GM21390 (cell line): Measurements from ENCODE around the gene RAB3GAP2.
"Not testable (repeated sequence)": the region's sequence is repeated elsewhere in the genome, so short reads cannot be mapped to it uniquely, and the experiment has no call there.

Source experiments
- ATAC-seq: cut with Tn5 transposase; IDR thresholded peaks from one replicate; pipeline ENCODE4 v1.9.1; 2021; ENCODE audit not compliant: unreplicated experiment

Gene RAB3GAP2

DNA sequence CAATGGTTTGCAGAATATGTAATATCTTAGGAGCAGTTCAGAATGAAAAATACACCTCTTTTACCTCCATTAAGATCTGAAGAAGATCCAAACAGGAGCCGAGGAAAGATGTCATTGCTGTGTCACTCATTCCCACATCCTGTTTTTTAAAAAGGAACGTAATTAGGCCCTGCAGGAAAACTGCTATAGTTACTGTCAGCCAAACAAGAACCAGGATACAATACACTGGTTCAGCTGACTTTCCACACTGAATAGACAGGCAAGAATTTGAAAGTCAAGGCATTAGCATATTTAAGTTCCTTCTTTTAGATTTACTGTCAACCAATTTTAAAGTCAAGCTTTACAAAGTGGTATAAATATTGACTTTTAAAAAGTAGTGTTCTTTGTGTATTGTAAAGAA lies 114.5 kb downstream of the RAB3GAP2 start:
- no peak for ATAC-seq

DNA sequence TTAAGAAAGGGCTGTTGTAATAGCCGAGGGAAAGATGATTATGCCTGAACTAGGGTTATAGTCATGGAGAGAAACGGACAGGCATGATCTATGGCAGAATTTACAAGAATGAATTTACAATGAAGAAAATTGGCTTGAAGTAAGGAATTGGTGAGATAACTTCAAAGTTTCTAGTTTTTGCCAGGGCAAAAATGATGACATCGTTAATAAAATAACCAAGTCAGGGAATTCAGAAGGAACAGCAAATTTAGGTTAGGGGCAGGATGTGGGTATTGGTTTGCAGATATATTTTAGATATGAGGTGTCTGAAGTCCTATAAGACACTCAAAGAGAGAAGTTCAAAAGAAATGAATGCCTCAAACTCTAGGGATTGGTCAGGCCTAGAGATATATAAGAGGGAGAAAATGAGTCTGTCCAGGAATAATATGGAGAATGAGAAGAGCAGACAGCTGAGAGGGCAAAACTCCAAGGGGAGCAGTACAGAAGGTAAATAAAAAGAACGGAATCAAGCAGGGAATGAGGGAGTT lies 115.6 kb downstream of the RAB3GAP2 start:
- no peak for ATAC-seq

DNA sequence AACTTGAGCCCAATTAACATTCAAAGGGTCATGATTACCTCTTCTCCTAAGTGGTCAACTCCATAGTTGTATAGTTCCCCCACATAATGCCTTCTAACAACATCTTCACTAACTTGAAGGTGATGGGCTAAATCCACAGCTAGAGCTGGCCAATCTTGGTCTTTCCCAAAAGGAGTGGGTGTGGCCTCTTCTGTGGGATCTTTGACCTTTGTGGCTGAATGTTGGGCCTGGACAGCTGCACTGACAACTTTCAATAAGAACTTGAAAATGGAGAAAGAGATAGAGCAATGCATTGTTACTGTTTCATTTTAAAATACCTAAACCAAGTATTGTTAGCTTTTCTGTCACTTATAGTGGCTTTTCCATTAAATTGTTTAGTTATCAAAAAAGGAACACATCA lies 119.1 kb downstream of the RAB3GAP2 start:
- no peak for ATAC-seq

DNA sequence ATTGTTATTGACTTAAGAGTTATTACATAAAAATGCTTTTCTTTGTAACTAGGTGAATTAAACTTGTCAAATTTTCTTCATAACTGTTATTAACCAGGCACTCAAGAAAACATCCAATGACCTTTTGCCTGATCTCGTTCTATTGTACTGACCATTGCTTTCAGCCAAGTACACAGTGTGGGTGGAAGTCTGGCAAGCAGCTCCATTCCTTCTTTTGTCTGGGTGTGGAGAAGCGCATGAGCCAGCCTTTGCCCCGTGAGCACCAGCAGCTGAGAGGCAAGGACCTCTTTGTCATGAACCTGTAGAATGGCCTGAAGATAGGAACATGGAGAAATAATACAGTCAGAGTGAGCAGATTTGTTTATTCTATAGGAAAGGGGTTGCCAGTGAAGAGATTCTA lies 120.8 kb downstream of the RAB3GAP2 start:
- no peak for ATAC-seq

DNA sequence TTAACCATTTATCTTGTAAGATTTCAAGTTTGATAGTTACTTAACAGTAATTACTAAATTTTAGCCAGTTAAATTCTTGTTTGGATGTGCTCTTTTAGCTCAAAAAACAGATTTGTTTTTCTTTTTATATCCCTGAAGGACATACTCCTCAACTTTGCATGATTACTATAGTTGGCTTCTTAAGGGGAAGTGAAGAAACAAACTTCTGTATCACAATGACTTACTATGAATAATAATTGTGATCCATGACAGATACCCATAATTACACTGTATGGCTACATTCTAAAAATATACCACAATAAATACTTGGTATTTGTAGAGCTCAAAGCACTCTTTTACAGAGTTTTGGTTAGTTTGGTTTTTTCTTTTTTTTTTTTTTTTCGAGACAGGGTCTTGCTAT lies 122.5 kb downstream of the RAB3GAP2 start:
- no peak for ATAC-seq

DNA sequence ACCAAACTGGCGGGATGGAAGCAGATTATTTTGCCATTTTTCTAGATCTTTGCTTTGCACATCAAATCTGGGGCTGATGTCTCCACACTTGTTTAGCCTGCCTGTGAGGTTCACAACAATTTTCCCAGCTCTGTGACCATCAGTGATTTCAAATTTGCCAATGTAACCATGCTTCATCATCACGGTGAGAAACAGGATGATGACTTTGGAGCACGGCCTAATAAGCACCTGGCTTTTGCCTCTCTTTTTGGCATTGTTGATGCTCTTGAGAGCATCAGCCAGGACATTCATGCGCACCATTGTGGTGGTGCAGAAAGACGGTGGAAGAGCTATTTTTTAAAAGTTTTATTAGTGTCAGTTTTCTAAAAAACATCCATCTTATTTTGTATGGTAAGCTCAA lies 128.2 kb downstream of the RAB3GAP2 start:
- no peak for ATAC-seq

DNA sequence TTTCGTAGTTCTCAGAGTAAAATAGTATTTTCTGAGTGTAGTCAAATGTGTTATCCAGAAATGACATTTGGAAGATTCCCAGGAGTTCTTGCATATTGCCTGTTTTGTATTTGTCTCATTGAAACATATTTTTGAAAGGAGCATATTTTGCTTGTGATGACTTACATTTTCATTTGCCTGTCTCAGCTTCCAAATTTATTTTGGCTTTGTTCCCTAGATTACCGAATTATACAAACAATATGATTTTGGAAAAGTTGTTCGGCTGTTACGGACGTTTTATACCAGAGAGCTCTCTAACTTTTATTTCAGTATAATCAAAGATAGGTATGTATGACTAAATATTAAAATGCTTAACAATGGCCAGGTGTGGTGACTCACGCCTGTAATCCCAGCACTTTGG lies 132.3 kb downstream of the RAB3GAP2 start:
- ATAC-seq = no peak

DNA sequence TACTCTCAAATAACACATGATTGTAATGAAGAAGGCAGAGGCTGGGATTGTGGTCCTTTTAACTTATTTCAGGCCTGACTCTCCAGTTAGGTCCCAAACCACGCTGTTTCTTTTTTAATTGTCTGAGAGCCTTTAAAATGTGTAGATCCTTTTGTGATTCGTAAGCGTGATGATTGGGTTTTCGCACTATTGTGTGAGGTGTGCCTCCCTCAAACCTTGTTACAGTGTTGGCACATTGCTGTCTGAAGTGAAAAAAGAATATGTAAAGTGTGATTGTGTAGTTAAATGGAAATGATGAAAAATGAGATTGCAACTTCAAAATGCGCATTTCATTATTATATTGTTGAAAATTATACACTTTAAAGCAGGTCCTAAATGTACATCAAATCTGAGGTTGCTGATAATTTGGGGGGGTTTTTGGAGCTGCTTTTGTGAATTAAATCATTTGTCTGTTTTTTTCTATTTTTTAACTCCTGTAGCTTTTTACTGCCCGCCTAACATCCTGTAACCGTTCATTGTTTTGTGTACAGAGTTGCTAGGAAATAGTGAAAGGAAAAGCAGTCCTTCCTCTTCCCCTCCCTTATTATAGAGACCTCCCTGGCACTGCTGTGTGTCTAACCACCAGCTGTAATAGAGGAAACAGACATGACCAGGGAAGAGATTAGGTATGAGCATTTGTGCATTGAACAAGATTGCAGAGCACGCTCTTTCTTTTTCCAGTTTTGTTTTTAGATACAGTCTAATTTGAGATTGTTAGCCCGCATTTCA lies 135.1 kb downstream of the RAB3GAP2 start:
- no peak for ATAC-seq

DNA sequence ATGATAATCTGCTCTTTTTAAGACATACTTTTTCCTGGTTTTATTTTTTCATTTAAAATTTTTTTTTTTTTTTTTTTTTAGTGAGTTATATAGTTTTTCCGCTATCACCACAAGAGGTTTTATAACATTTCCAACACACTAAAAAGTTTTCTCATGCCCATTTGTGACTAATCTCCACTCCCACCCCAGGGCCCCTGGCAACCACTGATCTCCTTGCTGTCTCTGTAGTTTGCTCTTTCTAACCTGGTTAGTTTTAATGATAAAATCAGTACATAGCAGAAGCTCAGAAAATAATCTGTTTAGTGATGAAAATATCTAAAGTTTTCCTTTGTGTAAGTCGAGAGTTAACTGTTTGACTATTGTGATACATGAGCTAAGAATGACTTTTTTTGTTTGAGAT lies 136.5 kb downstream of the RAB3GAP2 start:
- ATAC-seq = no peak

DNA sequence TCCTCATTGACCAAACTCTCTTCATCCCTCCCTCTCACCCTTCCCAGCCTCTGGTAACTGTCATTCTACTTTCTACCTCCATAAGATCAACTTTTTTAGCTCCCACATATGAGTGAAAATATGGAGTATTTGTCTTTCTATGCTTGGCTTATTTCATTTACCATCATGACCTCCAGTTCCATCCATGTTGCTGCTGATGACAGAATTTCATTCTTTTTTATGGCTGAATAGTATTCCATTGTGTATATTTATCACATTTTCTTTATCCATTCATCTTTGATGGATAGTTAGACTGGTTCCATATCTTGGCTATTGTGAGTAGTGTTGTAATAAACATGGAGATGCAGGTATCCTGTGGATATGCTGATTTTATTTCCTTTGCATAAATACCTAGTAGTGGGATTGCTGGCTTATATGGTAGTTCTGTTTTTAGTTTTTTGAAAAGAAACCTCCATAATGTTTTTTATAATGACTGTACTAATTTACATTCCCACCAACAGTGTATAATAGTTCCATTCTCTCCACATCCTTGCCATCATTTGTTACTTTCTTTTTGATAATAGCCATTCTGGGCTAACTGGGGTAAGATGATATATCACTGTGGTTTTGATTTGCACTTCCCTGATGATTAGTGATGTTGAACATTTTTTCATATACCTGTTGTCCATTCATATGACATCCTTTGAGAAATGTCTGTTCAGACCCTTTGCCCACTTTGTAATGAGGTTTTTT lies 142.6 kb downstream of the RAB3GAP2 start:
- no peak for ATAC-seq

DNA sequence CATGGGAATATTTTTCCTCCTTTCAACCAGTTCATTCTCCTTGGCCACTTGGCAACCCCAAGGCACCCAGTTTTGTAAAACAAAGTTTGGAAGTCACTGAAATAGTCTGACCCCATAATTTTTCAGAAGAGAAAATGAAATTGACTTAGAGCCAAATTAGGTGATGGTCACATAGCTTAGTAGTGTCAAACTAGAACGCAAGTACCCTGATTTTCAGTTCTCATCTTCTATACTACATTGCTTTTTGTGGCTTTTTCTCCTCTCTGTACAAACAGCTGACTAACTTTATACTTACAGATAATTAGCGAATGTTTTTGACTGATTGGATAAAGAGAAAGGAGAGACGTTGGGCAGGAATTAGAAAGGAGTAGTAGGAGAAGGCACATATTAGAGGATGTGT lies 145.2 kb downstream of the RAB3GAP2 start:
- no peak for ATAC-seq

DNA sequence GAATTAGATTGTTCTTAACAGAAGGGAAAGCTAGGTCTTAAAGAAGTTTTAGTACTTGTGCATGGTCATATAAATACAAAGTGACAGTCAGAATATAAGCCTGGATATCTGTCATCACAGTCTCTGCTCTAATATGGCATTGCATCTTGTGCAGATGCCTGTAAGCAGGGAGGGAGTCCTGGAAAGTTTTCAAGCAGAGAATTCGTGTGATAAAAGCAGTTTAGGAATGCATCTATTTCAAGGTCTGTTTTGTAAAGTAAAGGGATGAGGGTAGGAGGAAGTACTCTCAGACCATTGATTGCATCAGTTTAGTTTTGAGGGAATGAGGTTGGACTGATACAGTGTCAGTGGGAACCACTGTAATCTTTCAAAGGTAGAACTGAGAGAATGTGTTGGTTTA lies 147.7 kb downstream of the RAB3GAP2 start:
- ATAC-seq = no peak

DNA sequence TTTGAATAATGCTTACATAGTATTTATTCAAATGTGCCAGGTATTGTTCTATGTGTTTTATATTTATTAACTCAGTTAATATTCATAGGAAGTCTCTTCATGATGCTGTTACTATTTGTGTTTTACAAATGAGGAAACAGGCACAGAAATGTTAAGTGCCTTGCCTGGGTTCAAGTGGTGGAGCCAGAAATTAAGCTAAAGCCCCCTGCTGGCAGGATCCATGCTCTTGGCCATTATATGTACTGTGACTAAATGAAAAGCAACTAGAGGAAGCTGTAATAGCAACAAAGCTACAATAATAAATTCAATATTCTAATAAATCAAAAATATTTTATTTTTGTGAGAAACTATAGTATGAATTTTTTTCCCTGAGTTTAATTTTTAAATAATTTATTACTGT lies 148.4 kb downstream of the RAB3GAP2 start:
- no peak for ATAC-seq

DNA sequence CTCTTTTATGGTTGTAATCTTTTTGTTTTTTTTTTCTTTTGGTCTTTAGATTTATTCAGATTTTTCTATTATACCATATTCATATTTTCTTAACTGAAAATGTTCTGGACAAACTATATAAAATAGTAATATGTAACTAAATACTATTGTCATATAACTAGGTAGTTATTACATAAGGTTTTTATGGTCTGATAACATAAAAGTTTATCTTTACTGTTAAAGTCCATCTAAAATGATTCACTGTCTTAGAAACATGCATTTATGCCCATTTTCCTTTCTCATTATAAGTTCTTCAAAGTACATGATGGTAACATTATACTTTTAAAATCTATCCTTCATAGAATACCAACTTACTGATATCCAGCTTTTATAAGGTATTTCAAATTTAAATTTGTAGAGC lies 149.2 kb downstream of the RAB3GAP2 start:
- ATAC-seq = no peak

DNA sequence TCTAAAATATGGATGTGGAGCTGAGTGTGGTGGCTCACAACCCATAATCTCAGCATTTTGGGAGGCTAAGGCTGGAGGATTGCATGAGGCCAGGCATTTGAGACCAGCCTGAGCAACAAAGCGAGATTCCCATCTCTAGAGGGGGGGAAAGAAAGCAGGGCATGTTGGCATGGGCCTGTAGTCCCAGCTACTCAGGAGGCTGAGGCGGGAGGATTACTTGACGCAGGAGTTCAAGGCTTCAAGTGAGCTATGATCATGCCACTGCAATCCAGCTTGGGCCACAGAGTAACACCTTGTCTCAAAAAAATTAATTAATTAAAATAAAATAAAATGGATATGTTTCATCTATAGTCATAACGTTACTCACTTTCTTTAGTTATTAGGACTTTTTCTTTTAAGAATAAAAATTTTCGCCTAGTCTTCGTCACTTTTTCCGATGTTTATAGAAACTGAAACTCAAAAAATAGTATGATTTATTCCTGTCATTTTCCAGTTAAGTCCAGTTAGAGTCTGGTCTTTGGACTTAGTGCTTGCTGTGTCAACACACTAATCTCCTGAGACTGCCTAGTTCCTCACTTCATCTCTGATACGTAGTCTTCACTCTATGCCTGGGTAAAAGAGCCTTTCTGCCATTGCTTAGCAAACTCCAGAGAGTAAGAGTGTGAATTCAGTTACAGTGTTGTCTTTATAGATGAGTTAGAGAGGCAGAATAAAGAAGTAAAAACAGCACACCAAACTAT lies 150.3 kb downstream of the RAB3GAP2 start:
- ATAC-seq = no peak

DNA sequence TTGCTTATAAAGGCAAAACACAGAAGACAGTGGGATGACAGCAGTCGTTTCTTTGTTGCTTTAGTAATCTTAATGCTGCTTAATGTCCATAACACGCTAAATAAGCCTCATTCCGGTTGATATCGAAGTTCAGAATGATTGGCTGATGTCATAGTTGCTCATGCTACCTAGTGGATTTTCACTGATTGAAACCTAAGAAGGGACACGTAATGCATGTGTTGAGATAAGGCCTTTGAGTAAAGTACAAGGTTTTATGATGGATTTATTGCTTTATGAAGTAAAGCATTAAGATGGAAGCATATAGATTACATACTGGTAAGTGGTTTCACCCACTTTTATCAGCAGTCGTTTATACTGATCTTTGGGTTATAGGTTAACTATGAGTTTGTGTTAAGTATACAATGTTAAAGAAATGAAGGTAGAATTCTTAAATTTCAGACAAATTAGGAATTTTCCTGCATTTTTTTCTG lies 153.2 kb downstream of the RAB3GAP2 start:
- no peak for ATAC-seq

DNA sequence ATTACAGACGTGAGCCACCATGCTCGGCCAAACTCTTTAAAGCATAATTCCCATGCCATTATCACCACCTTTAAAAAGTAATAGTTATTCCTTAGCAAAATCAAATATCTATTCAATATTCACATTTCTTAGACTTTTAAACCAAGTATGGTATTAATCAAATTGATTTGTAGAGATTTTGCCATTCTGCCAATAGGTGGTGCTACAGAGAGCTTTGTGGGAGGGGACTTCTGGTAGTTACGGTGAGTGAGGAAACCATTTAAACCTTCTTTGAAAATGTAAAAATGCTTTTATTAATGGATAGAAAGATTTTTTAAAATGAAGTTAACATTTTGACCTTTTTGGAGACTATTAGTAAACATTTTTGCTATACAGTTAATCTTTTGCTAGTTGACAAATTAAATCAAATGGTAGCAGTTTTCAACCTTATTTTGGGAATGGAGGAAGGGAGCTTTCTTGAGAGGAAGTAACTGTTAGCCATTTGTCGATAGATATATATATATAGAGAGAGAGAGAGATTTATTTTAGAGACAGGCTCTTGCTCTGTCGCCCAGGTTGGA lies 159.0 kb downstream of the RAB3GAP2 start:
- peak; percentile 66 for ATAC-seq

DNA sequence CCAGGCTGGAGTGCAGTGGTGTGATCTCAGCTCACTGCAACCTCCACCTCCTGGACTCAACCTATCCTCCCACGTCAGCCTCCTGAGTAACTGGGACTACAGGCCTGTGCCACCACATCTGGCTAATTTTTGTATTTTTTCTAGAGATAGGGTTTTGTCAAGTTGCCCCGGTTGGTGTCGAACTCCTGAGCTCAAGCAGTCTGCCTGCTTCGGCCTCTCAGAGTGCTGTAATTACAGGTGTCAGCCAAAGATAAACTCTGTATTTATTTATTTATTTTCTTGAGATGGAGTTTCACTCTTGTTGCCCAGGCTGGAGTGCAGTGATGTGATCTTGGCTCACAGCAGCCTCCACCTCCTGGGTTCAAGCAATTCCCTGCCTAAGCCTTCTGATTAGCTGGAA lies 159.7 kb downstream of the RAB3GAP2 start:
- not testable (repeated sequence) for ATAC-seq

DNA sequence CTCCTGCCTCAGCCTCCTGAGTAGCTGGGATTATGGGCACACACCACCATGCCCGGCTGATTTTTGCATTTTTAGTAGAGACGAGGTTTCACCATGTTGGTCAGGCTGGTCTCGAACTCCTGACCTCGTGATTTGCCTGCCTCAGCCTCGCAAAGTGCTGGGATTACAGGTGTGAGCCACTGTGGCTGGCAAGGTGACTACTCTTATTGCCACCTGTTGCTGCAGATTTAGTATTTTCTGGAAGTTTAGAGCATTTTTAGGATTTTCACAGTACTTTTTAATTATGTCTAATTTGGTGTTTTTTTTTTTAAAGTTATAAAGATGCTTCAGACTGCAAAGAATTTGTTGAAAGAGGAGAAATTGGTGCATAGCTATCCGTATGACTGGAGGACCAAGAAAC lies 161.8 kb downstream of the RAB3GAP2 start:
- not testable (repeated sequence) for ATAC-seq

DNA sequence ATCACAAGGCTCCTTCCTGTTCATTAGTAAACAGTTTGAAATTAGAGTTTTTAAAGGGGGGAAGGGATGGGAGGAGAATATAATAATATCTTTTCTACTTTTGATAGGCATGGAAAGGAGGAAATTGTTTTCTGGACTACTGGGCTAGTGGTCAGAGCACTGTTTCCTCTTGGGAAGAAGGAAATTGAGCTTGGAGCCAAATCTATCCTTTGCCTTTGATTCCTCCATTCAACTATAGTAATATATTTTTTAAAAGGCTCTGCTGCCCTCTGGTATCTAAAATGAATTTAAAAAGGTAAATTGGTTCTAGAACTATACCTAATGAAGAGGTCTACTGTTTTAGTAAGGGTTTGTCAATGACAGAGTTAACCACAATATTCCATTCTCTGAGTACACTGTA lies 172.4 kb downstream of the RAB3GAP2 start:
- no peak for ATAC-seq
